AG04450 (cell line): ENCODE measurements around the gene ACCSL. TPM values are rescaled to one million over a fixed set of nuclear protein-coding genes. Genes with fewer than 3 reads are reported as not detected.

Source experiments
- CTCF ChIA-PET: fragments of 300-600, 350-600 bp; formaldehyde crosslinking; extraction: SDS; loops from one replicate; lab custom pipeline; 2022; ENCODE audit warnings: antibody characterized with exemption, inconsistent platforms; lab: Charles Lee
- POLR2A ChIA-PET: fragments of 350-600 bp; formaldehyde crosslinking; extraction: SDS; loops from one replicate; lab custom pipeline; 2021; ENCODE audit warnings: antibody characterized with exemption, inconsistent platforms; lab: Yijun Ruan, JAX
- DNase-seq: peaks from one replicate; pipeline ENCODE4 v3.0.0-alpha.2; 2011; ENCODE audit warnings: low read depth, low spot score
- H3K27ac ChIP-seq: one replicate; pipeline ENCODE4 v1.5.1; 2012; ENCODE audit warnings: low read depth, low read length, control low read depth
- H3K27me3 ChIP-seq: one replicate; pipeline ENCODE4 v1.6.0; 2012; ENCODE audit warnings: low read length; ENCODE audit not compliant: control insufficient read depth, insufficient read depth
- H3K4me3 ChIP-seq: 2 replicates; pipeline ENCODE4 v1.5.1; 2011; ENCODE audit warnings: mild to moderate bottlenecking, low read depth, low read length, control low read depth
- H3K9me3 ChIP-seq: 2 replicates; pipeline ENCODE4 v1.5.1; 2012; ENCODE audit warnings: low read length; ENCODE audit not compliant: control insufficient read depth, insufficient read depth
- CTCF ChIP-seq: IDR thresholded peaks from 2 replicates; pipeline ENCODE4 v1.5.1; 2011; ENCODE audit warnings: low read depth, low read length, control low read depth, inconsistent platforms
- polyA plus RNA-seq: library from polyadenylated mRNA; depleted of rRNA; stranded (reverse); fragments of >200 nt; gene quantifications from 2 replicates; pipeline ENCODE4 v1.2.3, GENCODE V29; 2011

The ACCSL gene
- polyA plus RNA-seq, 1 experiment, result not detected

- H3K27me3 ChIP-seq, result peaks cover 2% of the 10 kb centered on the region
- DNase-seq, result no peak
- TF ChIP-seq CTCF, result no peak
- ChIA-PET POLR2A (no interaction called here), CTCF (interaction anchor here (1.8 to 7.2 kb wide), 2 partner anchors 8 to 12 kb away, joined by 4 to 67 read pairs; partner anchors contain the start of gene EXT2)
- no peak overlapping the region for H3K4me3 ChIP-seq
- no peak overlapping the region for H3K27ac ChIP-seq
- H3K9me3 ChIP-seq, result no peaks in the 10 kb centered on the region; the same call in none of the 2 replicates
Observed at GRCh38 chr11:44082645-44083044, 34.9 kb downstream of the ACCSL start.

GRCh38 chr11:44083433-44083832, 35.7 kb downstream of the ACCSL start:
- TF ChIP-seq CTCF, result no peak
- ChIA-PET CTCF (interaction anchor here (7.2 kb wide), 1 partner anchor 11 kb away, joined by 67 read pairs; the partner anchor contains the start of gene EXT2), POLR2A (no interaction called here)
- Histone ChIP-seq H3K27ac (no peak overlapping the region), H3K4me3 (no peak overlapping the region), H3K9me3 (no peaks in the 10 kb centered on the region; the same call in none of the 2 replicates), H3K27me3 (peaks cover 2% of the 10 kb centered on the region)
- DNase-seq, result no peak

- Histone ChIP-seq H3K9me3 (no peaks in the 10 kb centered on the region; the same call in none of the 2 replicates), H3K4me3 (no peak overlapping the region), H3K27ac (no peak overlapping the region), H3K27me3 (peaks cover 2% of the 10 kb centered on the region)
- ChIA-PET CTCF (interaction anchor here (1.3 to 7.2 kb wide), 2 partner anchors 11 to 18 kb away, joined by 3 to 67 read pairs; partner anchors contain the start of genes ACCS and EXT2), POLR2A (no interaction called here)
- TF ChIP-seq CTCF, result no peak
- no peak for DNase-seq
Observed at GRCh38 chr11:44083906-44084305, 36.1 kb downstream of the ACCSL start.

- ChIA-PET CTCF (interaction anchor here (0.6 to 7.2 kb wide), 4 partner anchors 9 to 195 kb away, joined by 3 to 67 read pairs (median 5); partner anchors contain the start of genes ACCS and EXT2), POLR2A (no interaction called here)
- no peak for DNase-seq
Observed at GRCh38 chr11:44085330-44085729, 37.5 kb downstream of the ACCSL start.

More at GRCh38 chr11:44085330-44085729, 37.5 kb downstream of the ACCSL start:
- no peak overlapping the region for H3K27ac ChIP-seq
- H3K4me3 ChIP-seq, result no peak overlapping the region
- TF ChIP-seq CTCF, result no peak
- no peaks in the 10 kb centered on the region; the same call in none of the 2 replicates for H3K9me3 ChIP-seq
- H3K27me3 ChIP-seq, result peaks cover 2% of the 10 kb centered on the region
